ENCODE results near the gene MYO18A. TPM values are rescaled to one million over a fixed set of nuclear protein-coding genes. Genes with fewer than 3 reads are reported as not detected.

The MYO18A gene
- total RNA-seq, 4 donors from 2014 or later, result 526 to 1,058 (median 835) TPM

- TF ChIP-seq CTCF (IDR thresholded peaks at IDR 0.05 in 4 of 5, conservative IDR thresholded peaks at IDR 0.05 in 1 of 5), result no peak
- TF ChIP-seq POLR2A (IDR thresholded peaks at IDR 0.05), result no peak
- DNase-seq (no peak), ATAC-seq (no peak)
- no peak overlapping the region for H3K4me3 ChIP-seq
- no peak overlapping the region for H3K27ac ChIP-seq
- H3K27me3 ChIP-seq, result no peaks in the 10 kb centered on the region
- in situ Hi-C loops (cut with MboI; ENCODE audit: low sequenced_read_pairs in 4 of 4) (loop anchor here in 1 of 4 donors (25.0 kb wide), 1 partner anchor 121 kb away; the partner anchor contains the start of gene NUFIP2), intact Hi-C loops (cut with DNase I; ENCODE audit: low total_unique reads) (no loop called here)
- peaks cover 0 to 12% of the 10 kb centered on the region in 2 donors for H3K36me3 ChIP-seq
- no peaks in the 10 kb centered on the region for H3K9me3 ChIP-seq
- H3K4me1 ChIP-seq, result peaks cover 0 to 7% of the 10 kb centered on the region in 2 donors
These were observed 13.7 kb downstream of the MYO18A start for GRCh38 chr17:29166507-29166887.

- intact Hi-C loops (cut with DNase I; ENCODE audit: low total_unique reads), result no loop called here
- Histone ChIP-seq H3K4me1 (peaks cover 0 to 7% of the 10 kb centered on the region in 2 donors), H3K36me3 (peaks cover 0 to 12% of the 10 kb centered on the region in 2 donors), H3K4me3 (no peak overlapping the region), H3K27ac (no peak overlapping the region), H3K9me3 (no peaks in the 10 kb centered on the region), H3K27me3 (no peaks in the 10 kb centered on the region)
- DNase-seq, result no peak
- no peak for TF ChIP-seq CTCF (IDR thresholded peaks at IDR 0.05 in 4 of 5, conservative IDR thresholded peaks at IDR 0.05 in 1 of 5)
- in situ Hi-C loops (cut with MboI; ENCODE audit: low sequenced_read_pairs in 4 of 4), result loop anchor here in 1 of 4 donors (25.0 kb wide), 1 partner anchor 121 kb away; the partner anchor contains the start of gene NUFIP2
- ATAC-seq, result no peak
These were observed 14.2 kb downstream of the MYO18A start for GRCh38 chr17:29165800-29166506.

GRCh38 chr17:29165261-29165660 is 14.9 kb downstream of the MYO18A start:
- no peak overlapping the region for H3K4me3 ChIP-seq
- no peak for DNase-seq
- H3K9me3 ChIP-seq, result no peaks in the 10 kb centered on the region
- H3K36me3 ChIP-seq, result peaks cover 0 to 12% of the 10 kb centered on the region in 2 donors
- H3K27ac ChIP-seq, result no peak overlapping the region
- H3K27me3 ChIP-seq, result no peaks in the 10 kb centered on the region
- intact Hi-C loops (cut with DNase I; ENCODE audit: low total_unique reads), result no loop called here
- H3K4me1 ChIP-seq, result peaks cover 0 to 7% of the 10 kb centered on the region in 2 donors
- in situ Hi-C loops (cut with MboI; ENCODE audit: low sequenced_read_pairs in 4 of 4), result loop anchor here in 1 of 4 donors (25.0 kb wide), 1 partner anchor 122 kb away; the partner anchor contains the start of gene NUFIP2
- ATAC-seq, result no peak
- no peak for TF ChIP-seq CTCF (IDR thresholded peaks at IDR 0.05 in 4 of 5, conservative IDR thresholded peaks at IDR 0.05 in 1 of 5)
- TF ChIP-seq POLR2A (IDR thresholded peaks at IDR 0.05), result no peak

- peaks cover 0 to 12% of the 10 kb centered on the region in 2 donors for H3K36me3 ChIP-seq
- H3K9me3 ChIP-seq, result no peaks in the 10 kb centered on the region
- no peak for ATAC-seq
- H3K27me3 ChIP-seq, result no peaks in the 10 kb centered on the region
- H3K27ac ChIP-seq, result no peak overlapping the region
- intact Hi-C loops (cut with DNase I; ENCODE audit: low total_unique reads), result no loop called here
- H3K4me1 ChIP-seq, result peaks cover 0 to 7% of the 10 kb centered on the region in 2 donors
- no peak overlapping the region for H3K4me3 ChIP-seq
- DNase-seq, result no peak
- in situ Hi-C loops (cut with MboI; ENCODE audit: low sequenced_read_pairs in 4 of 4), result loop anchor here in 1 of 4 donors (25.0 kb wide), 1 partner anchor 124 kb away; the partner anchor contains the start of gene NUFIP2
- TF ChIP-seq POLR2A (IDR thresholded peaks at IDR 0.05) (no peak), CTCF (IDR thresholded peaks at IDR 0.05 in 4 of 5, conservative IDR thresholded peaks at IDR 0.05 in 1 of 5) (no peak)
These were observed 16.6 kb downstream of the MYO18A start for GRCh38 chr17:29163563-29163962.

All from gastrocnemius medialis (tissue), 4 donors.